Kasumi-1 (cell line): ENCODE measurements around the gene ZC3H4.
"Not testable (repeated sequence)": the region's sequence is repeated elsewhere in the genome, so short reads cannot be mapped to it uniquely, and the experiment has no call there.

Experiments used
- DNase-seq, 2 experiments: peaks; one replicate each; lab custom pipeline; 2025; lab: John Stamatoyannopoulos, UW

ZC3H4 gene

DNA sequence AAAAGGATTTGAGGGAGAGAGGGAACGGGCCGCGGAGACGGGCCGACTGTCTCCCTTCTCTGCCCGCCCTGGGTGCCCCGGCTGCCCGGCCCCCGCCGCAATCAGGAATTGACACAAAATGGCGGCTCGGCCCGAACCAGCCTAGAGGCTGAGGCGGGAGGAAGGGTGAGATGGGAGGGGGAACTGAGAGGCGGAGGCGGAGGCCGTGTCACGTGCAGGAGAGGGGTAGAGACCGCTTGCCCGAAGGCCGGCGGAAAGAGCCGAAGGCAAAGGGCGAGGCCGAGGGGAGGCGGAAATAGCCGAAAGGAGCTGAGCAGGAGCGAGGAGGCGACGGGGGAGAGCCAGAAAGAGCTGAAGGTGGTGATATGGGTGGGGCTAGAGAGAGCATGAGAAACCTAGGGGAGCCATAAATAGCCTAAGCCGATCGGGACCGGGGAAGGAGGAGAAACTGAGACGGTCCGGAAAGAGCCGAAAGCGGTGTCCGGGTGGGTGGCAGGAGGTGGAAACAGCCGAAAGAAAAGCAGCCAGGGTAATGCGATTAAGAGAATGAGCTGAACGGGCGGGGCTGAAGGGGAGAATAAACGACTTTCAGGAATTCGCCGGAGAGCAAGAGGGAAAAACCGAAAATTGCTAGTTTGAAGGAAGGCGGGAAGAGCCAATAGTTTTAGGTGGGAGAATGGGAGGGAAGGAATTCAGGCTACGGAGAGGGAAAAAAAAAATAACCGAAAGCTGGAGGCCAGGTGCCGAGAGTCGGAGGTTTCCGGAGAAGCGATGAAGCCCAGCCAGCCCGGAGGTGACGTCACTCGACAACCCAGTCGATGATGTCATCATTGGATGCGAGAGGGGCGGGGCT lies at the start of gene ZC3H4:
Gene ZC3H4, minus strand, starts transcription at position 780 of the 853 bp plus-strand sequence. CDS start 1,192 bp downstream, outside the sequence.
- DNase-seq: peak; percentile 98

- no peak for DNase-seq
Observed at GRCh38 chr19:47161876-47162489, 48.4 kb upstream of the ZC3H4 start.

GRCh38 chr19:47158879-47159503 lies 45.4 kb upstream of the ZC3H4 start:
- no peak for DNase-seq

GRCh38 chr19:47158367-47158791 lies 44.8 kb upstream of the ZC3H4 start:
- no peak for DNase-seq

- DNase-seq: peak; percentile 66 to 71
Observed at GRCh38 chr19:47157431-47158321, 44.1 kb upstream of the ZC3H4 start.

GRCh38 chr19:47156861-47157430 lies 43.4 kb upstream of the ZC3H4 start:
- DNase-seq: peak; percentile 34 to 56

GRCh38 chr19:47155148-47155547 lies 41.6 kb upstream of the ZC3H4 start:
- no peak for DNase-seq

- DNase-seq: no peak
Observed at GRCh38 chr19:47153266-47153665, 39.7 kb upstream of the ZC3H4 start.

GRCh38 chr19:47152632-47153031 lies 39.1 kb upstream of the ZC3H4 start:
- DNase-seq: no peak

- DNase-seq: no peak
Observed at GRCh38 chr19:47152205-47152604, 38.6 kb upstream of the ZC3H4 start.

GRCh38 chr19:47151627-47152026 lies 38.1 kb upstream of the ZC3H4 start:
- DNase-seq: no peak

- no peak for DNase-seq
Observed at GRCh38 chr19:47146920-47147319, 33.3 kb upstream of the ZC3H4 start.

DNA sequence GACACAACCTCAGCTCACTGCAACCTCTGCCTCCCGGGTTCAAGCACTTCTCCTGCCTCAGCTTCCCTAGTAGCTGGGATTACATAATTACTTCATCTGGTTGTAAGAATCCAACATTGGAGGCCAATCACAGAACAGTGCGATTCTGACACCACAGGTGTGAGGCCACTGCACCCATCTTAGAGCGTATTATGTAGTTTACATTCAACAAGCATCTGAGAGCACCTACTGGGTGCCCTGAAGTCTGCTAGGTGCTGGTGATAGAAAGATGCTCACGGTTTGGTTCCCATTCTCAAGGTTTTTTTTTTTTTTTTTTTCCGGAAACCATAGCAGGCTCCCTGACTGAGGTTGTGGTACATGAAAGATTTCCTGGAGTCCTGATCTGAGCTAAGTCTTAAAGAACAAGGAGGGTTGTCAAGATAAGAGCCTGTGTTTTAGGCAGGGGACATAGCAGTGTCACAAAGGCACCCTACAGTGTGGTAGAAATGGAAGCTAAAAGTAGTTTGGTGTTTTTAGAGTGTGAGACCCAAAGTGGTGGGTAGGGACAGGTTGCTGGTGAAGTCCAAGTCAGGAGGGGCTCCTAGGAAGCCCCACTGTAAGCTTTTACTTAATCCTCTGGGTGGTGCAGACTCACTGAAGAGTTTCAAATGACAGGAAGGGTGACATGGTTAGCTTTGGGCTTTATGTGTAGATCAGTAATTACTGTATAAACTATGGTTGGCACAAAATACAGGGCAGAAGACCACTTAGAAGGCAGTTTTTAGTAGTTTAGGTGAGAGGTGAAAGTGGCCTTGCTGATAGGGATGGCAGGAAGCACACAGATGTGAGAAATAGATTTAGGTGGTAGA lies 32.3 kb upstream of the ZC3H4 start:
- DNase-seq: no peak

- no peak for DNase-seq
Observed at GRCh38 chr19:47144630-47145029, 31.1 kb upstream of the ZC3H4 start.

DNA sequence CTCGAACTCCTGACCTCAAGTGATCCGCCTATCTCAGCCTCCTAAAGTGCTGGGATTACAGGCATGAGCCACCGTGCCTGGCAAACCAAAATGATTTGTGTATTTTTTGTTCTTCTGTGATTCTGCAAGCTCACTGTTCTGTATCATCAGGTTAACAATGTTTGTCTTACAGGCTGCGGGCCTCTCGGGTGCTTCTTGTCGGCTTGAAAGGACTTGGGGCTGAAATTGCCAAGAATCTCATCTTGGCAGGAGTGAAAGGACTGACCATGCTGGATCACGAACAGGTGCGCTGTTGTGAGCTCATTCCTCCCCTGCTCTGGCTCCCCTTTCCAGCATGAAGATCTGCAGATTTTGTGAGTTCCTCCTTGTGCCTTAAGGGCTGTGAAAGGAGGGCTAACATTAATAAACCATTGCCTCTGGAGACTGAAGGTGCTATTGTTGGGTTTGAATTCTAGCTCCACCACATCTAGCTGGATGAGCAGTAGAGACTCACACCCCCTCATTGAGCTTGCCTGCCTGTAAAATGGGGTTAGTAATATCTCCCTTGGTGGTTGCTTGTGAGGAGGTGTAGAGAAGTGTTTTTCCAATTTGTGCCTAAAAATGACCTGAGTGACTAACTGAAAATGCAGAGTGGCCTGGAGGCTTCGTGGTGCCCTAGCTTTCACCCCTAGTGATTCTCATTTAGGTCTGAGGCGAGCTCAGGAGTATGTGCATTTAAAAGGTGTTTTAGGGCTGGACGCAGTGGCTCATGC lies 29.9 kb upstream of the ZC3H4 start:
- DNase-seq: no peak

GRCh38 chr19:47142779-47143178 lies 29.2 kb upstream of the ZC3H4 start:
- no peak for DNase-seq

DNA sequence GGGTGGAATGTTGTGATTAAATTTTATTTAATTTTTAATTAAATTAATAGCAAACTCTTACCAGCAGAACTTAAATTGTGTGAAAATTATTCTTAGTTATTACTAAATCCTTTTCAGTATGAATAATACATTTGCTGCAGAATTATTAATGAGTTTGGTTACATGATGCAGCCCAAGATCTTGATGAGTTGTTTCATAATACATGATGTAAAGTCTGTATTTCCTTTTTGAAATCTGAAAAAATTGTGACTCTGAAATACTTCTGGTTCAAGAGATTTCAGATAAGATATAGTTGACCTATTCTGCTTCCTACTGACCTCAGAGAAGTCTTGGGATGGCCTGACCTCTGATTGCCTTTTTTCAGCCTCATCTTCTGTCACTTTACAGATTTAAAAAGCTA lies 28.1 kb upstream of the ZC3H4 start:
- DNase-seq: no peak

DNA sequence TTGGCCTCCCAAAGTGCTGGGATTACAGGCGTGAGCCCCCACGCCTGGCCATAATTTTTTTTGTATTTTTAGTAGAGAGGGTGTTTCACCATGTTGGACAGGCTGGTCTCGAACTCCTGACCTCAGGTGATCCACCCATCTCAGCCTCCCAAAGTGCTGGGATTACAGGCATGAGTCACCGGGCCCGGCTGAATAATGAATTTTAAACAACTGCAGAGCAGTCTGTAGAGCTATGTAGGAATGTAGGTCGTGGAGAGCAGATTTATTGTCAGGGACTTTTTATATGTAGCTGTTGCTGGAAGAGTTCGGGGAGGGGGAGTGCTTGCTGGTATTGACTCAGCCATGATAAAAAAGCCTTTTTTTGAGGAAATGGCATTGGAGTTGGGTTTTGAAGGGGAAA lies 27.7 kb upstream of the ZC3H4 start:
- DNase-seq: not testable (repeated sequence)

DNA sequence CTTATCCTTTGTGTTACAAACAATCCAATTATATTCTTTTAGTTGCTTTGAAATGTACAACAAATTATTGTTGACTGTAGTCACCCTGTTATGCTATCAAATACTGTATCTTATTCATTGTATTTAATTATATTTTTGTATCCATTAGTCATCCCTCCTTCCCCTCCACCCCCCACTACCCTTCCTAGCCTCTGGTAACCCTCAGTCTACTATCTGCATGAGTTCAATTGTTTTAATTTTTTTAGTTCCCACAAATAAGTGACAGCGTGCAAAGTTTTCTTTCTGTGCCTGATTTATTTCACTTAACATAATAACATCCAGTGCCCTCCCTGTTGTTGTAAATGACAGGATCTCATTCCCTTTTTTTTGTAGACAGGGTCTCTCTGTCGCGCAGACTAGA lies 21.6 kb upstream of the ZC3H4 start:
- no peak for DNase-seq

DNA sequence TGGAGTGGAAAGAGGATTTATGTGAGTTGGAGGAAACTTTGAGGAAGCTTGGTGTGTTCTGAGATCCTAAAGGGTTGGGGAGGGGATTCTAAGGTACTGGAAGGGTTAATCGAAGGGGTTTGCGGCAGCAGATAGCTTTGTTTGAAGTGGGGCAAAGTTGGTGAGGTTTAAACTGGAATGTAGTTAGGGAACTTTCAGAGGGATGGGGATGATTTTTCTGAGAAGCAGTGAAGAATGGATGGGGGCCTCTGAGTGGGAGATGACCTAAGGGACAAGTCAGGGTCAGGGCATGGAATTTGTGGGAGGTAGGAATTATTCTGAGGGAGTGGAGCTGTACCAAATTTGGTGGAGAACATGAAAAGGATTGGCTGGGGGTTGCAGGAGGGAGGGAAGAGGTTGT lies 21.0 kb upstream of the ZC3H4 start:
- no peak for DNase-seq
